A673 (cell line): ENCODE data around the gene CCDC137. TPM values are rescaled to one million over a fixed set of nuclear protein-coding genes. Genes with fewer than 3 reads are reported as not detected.

Experiments
- BruUV-seq: library from RNA; stranded (reverse); fragments of 400-500 nt; replicated peaks from 2 replicates; lab custom pipeline; 2021; lab: Mats Ljungman, UMichigan
- CTCF ChIA-PET: fragments of 300-600 bp; sonication (Branson Sonifier 250); formaldehyde crosslinking; loops from one replicate; lab custom pipeline; 2022; ENCODE audit warnings: antibody characterized with exemption; lab: Charles Lee
- POLR2A ChIA-PET: fragments of 300-600 bp; sonication (Branson Sonifier 250); formaldehyde crosslinking; loops from one replicate; lab custom pipeline; 2022; ENCODE audit warnings: antibody characterized with exemption; ENCODE audit not compliant: low non-redundant PET; lab: Charles Lee
- DNase-seq: peaks from one replicate; pipeline ENCODE4 v3.0.0-alpha.2; 2015; ENCODE audit warnings: low spot score
- H3K27ac ChIP-seq: fragments of 200-600 bp; sonication (generic); 2 replicates; pipeline ENCODE4 v1.5.1; 2016; ENCODE audit warnings: mixed run types, low read depth, mild to moderate bottlenecking, mixed read lengths, antibody characterized with exemption, low read length; ENCODE audit not compliant: poor library complexity, severe bottlenecking
- H3K27me3 ChIP-seq: fragments of 200-600 bp; sonication (generic); replicated peaks from 2 replicates; pipeline ENCODE4 v1.6.1; 2017; ENCODE audit warnings: mixed run types, low read depth, mild to moderate bottlenecking, mixed read lengths, antibody characterized with exemption, low read length; ENCODE audit not compliant: insufficient read depth, poor library complexity
- H3K36me3 ChIP-seq: fragments of 200-600 bp; sonication (generic); 2 replicates; pipeline ENCODE4 v1.6.1; 2016; ENCODE audit warnings: mixed run types, mild to moderate bottlenecking, mixed read lengths, antibody characterized with exemption, low read length; ENCODE audit not compliant: insufficient read depth, poor library complexity, severe bottlenecking
- H3K4me1 ChIP-seq: fragments of 200-600 bp; sonication (generic); 2 replicates; pipeline ENCODE4 v1.6.1; 2017; ENCODE audit warnings: mixed run types, mild to moderate bottlenecking, mixed read lengths, antibody characterized with exemption, low read length; ENCODE audit not compliant: insufficient read depth, poor library complexity, severe bottlenecking
- H3K4me3 ChIP-seq: fragments of 200-600 bp; sonication (generic); 2 replicates; pipeline ENCODE4 v1.5.1; 2016; ENCODE audit warnings: low read depth, mixed run types, mild to moderate bottlenecking, mixed read lengths, low read length; ENCODE audit not compliant: poor library complexity, severe bottlenecking
- H3K9me3 ChIP-seq: fragments of 200-600 bp; sonication (generic); 2 replicates; pipeline ENCODE4 v1.6.1; 2016; ENCODE audit warnings: mixed run types, low read depth, mild to moderate bottlenecking, mixed read lengths, antibody characterized with exemption, low read length; ENCODE audit not compliant: poor library complexity, severe bottlenecking
- EZH2 ChIP-seq: fragments of 200-600 bp; sonication (generic); IDR thresholded peaks from 2 replicates; pipeline ENCODE4 v1.6.1; 2017; ENCODE audit warnings: borderline replicate concordance, low read depth, mild to moderate bottlenecking, mixed read lengths, antibody characterized with exemption, low read length; ENCODE audit not compliant: poor library complexity, severe bottlenecking
- intact Hi-C: fragments of 100-400 bp; cut with micrococcal nuclease; formaldehyde crosslinking; loops from one replicate; pipeline ENCODE4 v1.10.0; 2022; ENCODE audit not compliant: unreplicated experiment
- total RNA-seq: library from RNA; stranded (reverse); gene quantifications from 2 replicates; pipeline ENCODE4 v1.2.3, GENCODE V29; 2021
- TF ChIP-seq, protein P1 (sequence below): fragments of 300-800, 200-600 bp; sonication (generic); conservative IDR thresholded peaks from 2 replicates; pipeline ENCODE4 v1.5.1; 2017; ENCODE audit warnings: low read depth, mild to moderate bottlenecking, antibody characterized with exemption, low read length, moderate library complexity, mixed read lengths

Gene CCDC137
- total RNA-seq, 1 experiment from 2014 or later: 56.3 TPM

DNA sequence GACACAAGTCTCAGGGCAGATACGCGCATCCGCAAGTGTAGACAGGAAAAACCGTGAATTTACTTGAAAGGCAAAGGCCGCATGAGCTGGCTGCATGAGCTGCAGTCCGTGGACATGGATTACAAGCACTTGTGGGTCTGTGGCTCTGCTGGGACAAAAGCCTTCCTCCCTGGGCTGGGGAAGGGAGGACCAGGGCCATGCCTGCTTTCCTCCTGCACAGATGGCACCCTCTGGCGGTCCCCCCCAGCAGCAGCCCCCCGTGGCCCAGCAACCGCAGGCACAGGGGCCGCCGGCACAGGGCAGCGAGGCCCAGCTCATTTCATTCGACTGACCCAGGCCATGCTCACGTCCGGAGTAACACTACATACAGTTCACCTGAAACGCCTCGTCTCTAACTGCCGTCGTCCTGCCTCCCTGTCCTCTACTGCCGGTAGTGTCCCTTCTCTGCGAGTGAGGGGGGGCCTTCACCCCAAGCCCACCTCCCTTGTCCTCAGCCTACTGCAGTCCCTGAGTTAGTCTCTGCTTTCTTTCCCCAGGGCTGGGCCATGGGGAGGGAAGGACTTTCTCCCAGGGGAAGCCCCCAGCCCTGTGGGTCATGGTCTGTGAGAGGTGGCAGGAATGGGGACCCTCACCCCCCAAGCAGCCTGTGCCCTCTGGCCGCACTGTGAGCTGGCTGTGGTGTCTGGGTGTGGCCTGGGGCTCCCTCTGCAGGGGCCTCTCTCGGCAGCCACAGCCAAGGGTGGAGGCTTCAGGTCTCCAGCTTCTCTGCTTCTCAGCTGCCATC lies 34.9 kb downstream of the CCDC137 start:
- CTCF ChIA-PET: no interaction called here
- Histone ChIP-seq H3K4me1 (peaks cover 23% of the 10 kb centered on the region), H3K27me3 (no peaks in the 10 kb centered on the region), H3K9me3 (no peaks in the 10 kb centered on the region), H3K4me3 (peak overlapping the region; percentile 98), H3K36me3 (peaks cover 62% of the 10 kb centered on the region), H3K27ac (peak overlapping the region; percentile 97)
- DNase-seq: no peak
- POLR2A ChIA-PET: interaction anchor here (0.7 kb wide), 1 partner anchor 365 kb away, joined by 3 read pairs; no protein-coding TSS in a partner anchor
- intact Hi-C loops: no loop called here
- BruUV-seq: no TSS peak
- TF ChIP-seq EZH2: no peak
- TF ChIP-seq, protein P1, sequence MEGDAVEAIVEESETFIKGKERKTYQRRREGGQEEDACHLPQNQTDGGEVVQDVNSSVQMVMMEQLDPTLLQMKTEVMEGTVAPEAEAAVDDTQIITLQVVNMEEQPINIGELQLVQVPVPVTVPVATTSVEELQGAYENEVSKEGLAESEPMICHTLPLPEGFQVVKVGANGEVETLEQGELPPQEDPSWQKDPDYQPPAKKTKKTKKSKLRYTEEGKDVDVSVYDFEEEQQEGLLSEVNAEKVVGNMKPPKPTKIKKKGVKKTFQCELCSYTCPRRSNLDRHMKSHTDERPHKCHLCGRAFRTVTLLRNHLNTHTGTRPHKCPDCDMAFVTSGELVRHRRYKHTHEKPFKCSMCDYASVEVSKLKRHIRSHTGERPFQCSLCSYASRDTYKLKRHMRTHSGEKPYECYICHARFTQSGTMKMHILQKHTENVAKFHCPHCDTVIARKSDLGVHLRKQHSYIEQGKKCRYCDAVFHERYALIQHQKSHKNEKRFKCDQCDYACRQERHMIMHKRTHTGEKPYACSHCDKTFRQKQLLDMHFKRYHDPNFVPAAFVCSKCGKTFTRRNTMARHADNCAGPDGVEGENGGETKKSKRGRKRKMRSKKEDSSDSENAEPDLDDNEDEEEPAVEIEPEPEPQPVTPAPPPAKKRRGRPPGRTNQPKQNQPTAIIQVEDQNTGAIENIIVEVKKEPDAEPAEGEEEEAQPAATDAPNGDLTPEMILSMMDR: 0 out of 2 replicates have a peak, but pooled peaks have one; percentile 9

DNA sequence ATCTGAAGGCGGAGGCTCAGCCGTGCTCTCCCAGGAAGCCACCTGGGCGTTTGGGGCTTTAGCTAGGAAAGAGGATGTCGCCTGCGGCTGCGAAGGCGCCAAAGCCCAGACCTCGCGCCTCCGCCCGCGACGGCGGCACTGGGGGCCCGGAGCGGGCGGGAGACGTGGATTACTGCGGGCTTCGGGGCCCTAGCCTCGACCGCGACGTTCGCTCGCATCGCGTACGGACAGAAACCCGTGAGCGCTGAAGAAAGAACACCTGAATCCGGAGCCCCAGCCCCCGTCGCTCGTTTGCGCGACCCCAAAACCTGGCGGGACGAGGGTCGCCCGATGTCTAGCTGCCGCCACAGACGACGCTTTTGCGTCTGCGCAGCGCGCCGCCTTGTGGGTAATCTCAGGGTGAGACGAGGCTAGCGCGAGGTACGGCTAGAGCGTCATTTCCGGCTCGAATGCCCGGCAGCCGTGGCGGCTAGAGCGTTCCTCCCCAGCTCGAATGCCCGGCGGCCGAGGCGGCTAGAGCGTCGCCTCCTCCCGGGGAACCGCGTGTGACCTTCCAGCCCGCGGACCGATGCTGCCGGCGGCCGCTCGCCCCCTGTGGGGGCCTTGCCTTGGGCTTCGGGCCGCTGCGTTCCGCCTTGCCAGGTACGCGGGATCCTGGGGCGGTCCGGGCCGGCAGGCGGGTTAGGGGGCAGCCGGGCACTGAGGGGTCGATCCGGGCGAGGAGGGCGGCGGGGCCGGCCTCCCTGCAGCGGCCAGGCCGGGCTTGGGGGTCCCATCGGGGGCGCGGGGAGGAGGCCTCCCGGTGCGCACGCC lies 36.6 kb downstream of the CCDC137 start, which contains the start of gene MRPL12:
MRPL12 (plus strand) TSS at position 434 of the 813 bp plus-strand sequence; CDS start at position 569, 135 bp downstream.
- peaks cover 69% of the 10 kb centered on the region for H3K36me3 ChIP-seq
- no peaks in the 10 kb centered on the region for H3K9me3 ChIP-seq
- ChIA-PET POLR2A (no interaction called here), CTCF (no interaction called here)
- peak within 1 kb of the TSS; percentile 98 for H3K4me3 ChIP-seq
- H3K27ac ChIP-seq: peak within 1 kb of the TSS; percentile 97
- intact Hi-C loops: no loop called here
- BruUV-seq: no TSS peak
- no peaks in the 10 kb centered on the region for H3K27me3 ChIP-seq
- TF ChIP-seq, protein P1: no peak
- TF ChIP-seq EZH2: no peak
- H3K4me1 ChIP-seq: peaks cover 23% of the 10 kb centered on the region
- peak; percentile 97 for DNase-seq

DNA sequence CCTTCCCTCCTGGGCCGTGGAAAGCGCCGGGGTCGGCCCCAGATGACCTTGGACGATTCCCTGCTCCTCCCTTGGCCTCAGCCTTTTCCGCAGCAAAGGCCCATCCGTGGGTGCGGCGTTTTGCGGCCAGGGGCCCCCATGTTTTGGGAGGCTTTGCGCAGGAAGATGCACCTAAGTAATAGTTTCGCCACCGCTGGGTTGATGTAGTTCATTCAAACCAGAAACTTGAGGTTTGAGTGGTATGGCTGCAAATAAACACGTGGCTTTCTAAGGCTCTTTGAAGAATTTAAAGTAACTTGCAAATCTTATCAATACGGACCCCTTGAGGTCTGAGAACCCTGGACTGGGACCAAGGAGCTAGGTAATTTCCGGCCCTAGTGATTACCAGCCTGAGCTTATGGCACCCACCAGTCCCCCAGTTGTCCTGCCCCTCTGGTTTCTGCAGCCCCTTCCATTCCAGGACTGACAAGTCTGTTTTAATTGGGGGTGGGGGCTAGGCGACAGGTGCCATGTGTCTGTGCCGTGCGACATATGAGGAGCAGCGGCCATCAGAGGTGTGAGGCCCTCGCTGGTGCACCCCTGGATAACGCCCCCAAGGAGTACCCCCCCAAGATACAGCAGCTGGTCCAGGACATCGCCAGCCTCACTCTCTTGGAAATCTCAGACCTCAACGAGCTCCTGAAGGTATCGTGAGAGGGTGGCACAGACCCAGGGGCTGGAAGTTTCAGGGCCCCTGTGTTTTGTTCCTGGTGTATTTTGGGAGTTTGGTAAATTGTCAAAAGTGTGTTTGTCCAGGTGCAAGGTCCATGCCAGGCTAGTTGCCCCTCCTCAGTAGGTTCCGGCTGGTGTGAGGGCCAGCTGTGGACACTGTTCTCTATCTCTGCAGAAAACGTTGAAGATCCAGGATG lies 37.5 kb downstream of the CCDC137 start:
- peak overlapping the region; percentile 97 for H3K27ac ChIP-seq
- peaks cover 23% of the 10 kb centered on the region for H3K4me1 ChIP-seq
- H3K27me3 ChIP-seq: no peaks in the 10 kb centered on the region
- intact Hi-C loops: no loop called here
- no TSS peak for BruUV-seq
- DNase-seq: no peak
- peaks cover 62% of the 10 kb centered on the region for H3K36me3 ChIP-seq
- peak overlapping the region; percentile 98 for H3K4me3 ChIP-seq
- CTCF ChIA-PET: no interaction called here
- H3K9me3 ChIP-seq: no peaks in the 10 kb centered on the region
- POLR2A ChIA-PET: no interaction called here
- TF ChIP-seq, protein P1: no peak
- TF ChIP-seq EZH2: no peak
